DMS153 (cell line): ENCODE data around the gene SARS1.

ENCODE experiments used
- DNase-seq: peaks from one replicate; lab custom pipeline; 2025; lab: John Stamatoyannopoulos, UW

SARS1 gene

GRCh38 chr1:109250454-109251276 lies 36.9 kb downstream of the SARS1 start:
- no peak for DNase-seq

GRCh38 chr1:109251277-109252166 lies 37.8 kb downstream of the SARS1 start:
- no peak for DNase-seq

GRCh38 chr1:109252167-109252892 lies 38.6 kb downstream of the SARS1 start:
- DNase-seq: no peak

GRCh38 chr1:109252893-109253802 lies 39.4 kb downstream of the SARS1 start:
- DNase-seq: no peak

- DNase-seq: no peak
Measured at GRCh38 chr1:109253803-109254620, 40.3 kb downstream of the SARS1 start.

- no peak for DNase-seq
Measured at GRCh38 chr1:109254621-109255096, 40.9 kb downstream of the SARS1 start.

GRCh38 chr1:109255097-109255651 lies 41.5 kb downstream of the SARS1 start:
- DNase-seq: no peak

- no peak for DNase-seq
Measured at GRCh38 chr1:109255678-109256077, 42.0 kb downstream of the SARS1 start.

- DNase-seq: no peak
Measured at GRCh38 chr1:109256085-109256484, 42.4 kb downstream of the SARS1 start.

- DNase-seq: no peak
Measured at GRCh38 chr1:109256971-109257681, 43.4 kb downstream of the SARS1 start.

GRCh38 chr1:109257682-109258421 lies 44.1 kb downstream of the SARS1 start:
- DNase-seq: no peak

GRCh38 chr1:109258481-109259466 lies 45.1 kb downstream of the SARS1 start:
- DNase-seq: no peak

GRCh38 chr1:109259674-109260557 lies 46.2 kb downstream of the SARS1 start:
- DNase-seq: no peak

GRCh38 chr1:109261006-109261405 lies 47.3 kb downstream of the SARS1 start:
- no peak for DNase-seq

GRCh38 chr1:109261578-109261977 lies 47.9 kb downstream of the SARS1 start:
- no peak for DNase-seq
